Adrenal gland (tissue), 12 donors: ENCODE measurements around the gene MFF. TPM values are rescaled to one million over a fixed set of nuclear protein-coding genes. Genes with fewer than 3 reads are reported as not detected.
"Not testable (repeated sequence)": the region's sequence is repeated elsewhere in the genome, so short reads cannot be mapped to it uniquely, and the experiment has no call there.

Source experiments
- DNase-seq, 7 donors: peaks; one replicate each; pipeline ENCODE4 v3.0.0-alpha.2; 2019 to 2020
- H3K27ac ChIP-seq, 5 donors: fragments of 200-600 bp; sonication (generic) in 4 of 5; 1 replicate in 3 of 5; 2 replicates in 2 of 5; pipeline versions ENCODE4 v1.5.1 to v1.8.0; 2016 to 2020; ENCODE audit warnings: mild to moderate bottlenecking in 1 of 5
- H3K27me3 ChIP-seq: fragments of 200-600 bp; 2 replicates; pipeline ENCODE4 v1.8.0; 2021
- H3K36me3 ChIP-seq, 2 donors: fragments of 200-600 bp; replicated peaks in 1 of 2; 1 replicate in 1 of 2; 2 replicates in 1 of 2; pipeline versions ENCODE4 v1.5.1 to v1.8.0; 2018 to 2022
- H3K4me1 ChIP-seq, 2 donors: fragments of 200-600 bp; replicated peaks in 1 of 2; 1 replicate in 1 of 2; 2 replicates in 1 of 2; pipeline versions ENCODE4 v1.5.1 to v1.8.0; 2018 to 2021
- H3K4me3 ChIP-seq, 4 donors: fragments of 200-600 bp; sonication (generic) in 3 of 4; one replicate each; pipeline ENCODE4 v1.5.1; 2016 to 2018
- H3K9me3 ChIP-seq, 3 donors: fragments of 200-600 bp; sonication (generic) in 1 of 3; replicated peaks in 1 of 3; 1 replicate in 2 of 3; 2 replicates in 1 of 3; pipeline versions ENCODE4 v1.5.1 to v1.8.0; 2016 to 2021
- POLR2A ChIP-seq, 2 donors: fragments of 450-650 bp; IDR thresholded peaks; one replicate each; pipeline ENCODE4 v1.6.1; 2017; ENCODE audit warnings: antibody characterized with exemption in 2 of 2, mild to moderate bottlenecking in 2 of 2, moderate library complexity in 1 of 2
- WGBS, 4 donors: extraction: QIAGEN DNeasy Blood & Tissue Kit in 2 of 4; methylation state at CpG; one replicate each; pipeline versions ENCODE4 v1.1.5 to v1.1.7; 2013 to 2017; 5-methylcytosine and 5-hydroxymethylcytosine counted together
- intact Hi-C, 2 donors: fragments of 100-400 bp; cut with DNase I; formaldehyde crosslinking; loops; one replicate each; pipeline versions ENCODE4 v1.14.1 to v1.15.0; 2022 to 2023
- polyA plus RNA-seq, 3 donors: library from polyadenylated mRNA; stranded (reverse); fragments of 200-250 nt in 2 of 3; fragments of 350-450 nt in 1 of 3; fragmentation: Illumina TruSeq in 1 of 3; extraction: RNeasy Lipid Tissue Mini Kit (QIAGEN cat#74804) in 1 of 3; gene quantifications; one replicate each; pipeline ENCODE4 v1.2.3, GENCODE V29; 2013 to 2014
- total RNA-seq, 9 donors: library from RNA; depleted of rRNA in 4 of 9; stranded (reverse); fragments of >200 nt in 4 of 9; fragments of 120-200 nt in 1 of 9; fragmentation: NEBNext Ultra II Directional in 1 of 9; extraction: Animal tissue kit (Norgen Biotek cat#: 25700) in 1 of 9; gene quantifications; one replicate each; pipeline versions ENCODE4 v1.1.0 to v1.2.4, GENCODE V29; 2013 to 2023
- TF ChIP-seq, protein P1 (sequence below), 6 experiments: fragments of 450-650 bp in 4 of 6; fragments of 200-600 bp in 2 of 6; sonication (generic) in 1 of 6; IDR thresholded peaks; 1 replicate in 5 of 6; 2 replicates in 1 of 6; pipeline versions ENCODE4 v1.5.1 to v1.8.0; 2016 to 2021; ENCODE audit warnings: antibody characterized with exemption in 6 of 6, mild to moderate bottlenecking in 2 of 6, moderate library complexity in 1 of 6
- donor health status: healthy with polysubstance abuse.
- donor health status: Bipolar disorder and iron deficiency.
- donor health status: DM: yes; HTN: yes; CAD: no.
- donor health status: DM: no; HTN: no; CAD: no.
- donor health status: DM: no; HTN: no; CAD: no.
- donor health status: DM: yes; HTN: yes; CAD: no.

Gene MFF
- total and polyA plus RNA-seq, 12 donors = 58.0 to 156 (median 104) TPM

DNA sequence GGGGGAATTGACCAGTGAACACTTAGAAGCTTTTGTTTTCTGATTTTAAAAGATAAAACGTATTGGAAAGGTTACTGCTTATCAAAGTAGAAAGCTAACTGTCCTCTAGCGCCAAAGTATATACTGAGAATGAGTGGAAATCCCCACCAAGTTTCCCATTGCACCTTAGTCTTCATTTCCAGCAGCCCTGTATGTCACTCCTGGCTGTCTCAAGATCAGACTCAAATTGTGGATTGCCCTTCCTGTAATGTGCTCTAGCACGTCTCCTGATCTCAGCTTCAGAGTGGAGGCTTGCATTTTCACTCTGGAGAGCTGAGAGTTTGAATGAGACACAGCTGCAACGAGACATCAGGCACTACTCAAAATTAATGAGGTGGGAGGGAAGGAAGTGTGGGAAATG lies 26.6 kb downstream of the MFF start:
- Histone ChIP-seq H3K36me3 (peaks cover 0 to 14% of the 10 kb centered on the region in 2 donors), H3K4me1 (no peaks in the 10 kb centered on the region), H3K27ac (no peak overlapping the region), H3K9me3 (no peaks in the 10 kb centered on the region), H3K4me3 (no peak overlapping the region), H3K27me3 (no peaks in the 10 kb centered on the region)
- DNase-seq = no peak
- no peak for TF ChIP-seq POLR2A (IDR thresholded peaks at IDR 0.05)
- TF ChIP-seq, protein P1, sequence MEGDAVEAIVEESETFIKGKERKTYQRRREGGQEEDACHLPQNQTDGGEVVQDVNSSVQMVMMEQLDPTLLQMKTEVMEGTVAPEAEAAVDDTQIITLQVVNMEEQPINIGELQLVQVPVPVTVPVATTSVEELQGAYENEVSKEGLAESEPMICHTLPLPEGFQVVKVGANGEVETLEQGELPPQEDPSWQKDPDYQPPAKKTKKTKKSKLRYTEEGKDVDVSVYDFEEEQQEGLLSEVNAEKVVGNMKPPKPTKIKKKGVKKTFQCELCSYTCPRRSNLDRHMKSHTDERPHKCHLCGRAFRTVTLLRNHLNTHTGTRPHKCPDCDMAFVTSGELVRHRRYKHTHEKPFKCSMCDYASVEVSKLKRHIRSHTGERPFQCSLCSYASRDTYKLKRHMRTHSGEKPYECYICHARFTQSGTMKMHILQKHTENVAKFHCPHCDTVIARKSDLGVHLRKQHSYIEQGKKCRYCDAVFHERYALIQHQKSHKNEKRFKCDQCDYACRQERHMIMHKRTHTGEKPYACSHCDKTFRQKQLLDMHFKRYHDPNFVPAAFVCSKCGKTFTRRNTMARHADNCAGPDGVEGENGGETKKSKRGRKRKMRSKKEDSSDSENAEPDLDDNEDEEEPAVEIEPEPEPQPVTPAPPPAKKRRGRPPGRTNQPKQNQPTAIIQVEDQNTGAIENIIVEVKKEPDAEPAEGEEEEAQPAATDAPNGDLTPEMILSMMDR (IDR thresholded peaks at IDR 0.05) = no peak
- 55 to 90% (median 72%) methylated on average over 4 of the region's 4 CpGs for WGBS, 4 donors
- intact Hi-C loops = no loop called here

DNA sequence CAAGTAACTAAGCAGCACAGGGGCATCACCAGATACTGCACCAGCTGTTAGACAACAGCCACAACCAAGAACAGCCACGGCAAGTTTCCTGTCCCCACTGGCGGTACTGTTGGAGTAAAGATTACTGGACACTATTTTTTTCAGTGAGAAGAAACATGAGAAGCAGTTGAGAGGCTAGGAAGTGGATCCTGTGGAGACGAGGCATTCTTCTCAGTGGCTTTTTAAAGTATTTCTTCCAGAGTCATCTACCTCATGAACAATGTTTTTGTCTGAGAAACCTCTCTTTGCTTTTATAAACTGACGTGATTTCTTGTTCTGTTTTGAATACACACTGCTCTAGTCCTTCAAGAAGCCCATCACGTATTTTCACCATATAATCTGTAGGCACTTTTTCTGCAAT lies 35.3 kb downstream of the MFF start:
- DNase-seq = no peak
- Histone ChIP-seq H3K9me3 (no peaks in the 10 kb centered on the region), H3K4me3 (no peak overlapping the region), H3K27me3 (no peaks in the 10 kb centered on the region), H3K27ac (no peak overlapping the region), H3K36me3 (peaks cover 0 to 46% of the 10 kb centered on the region in 2 donors), H3K4me1 (peaks cover 0 to 6% of the 10 kb centered on the region in 2 donors)
- intact Hi-C loops = no loop called here
- WGBS, 4 donors = 82 to 90% (median 86%) methylated on average over 5 of the region's 5 CpGs
- TF ChIP-seq, protein P1 (IDR thresholded peaks at IDR 0.05) = no peak
- TF ChIP-seq POLR2A (IDR thresholded peaks at IDR 0.05) = no peak

DNA sequence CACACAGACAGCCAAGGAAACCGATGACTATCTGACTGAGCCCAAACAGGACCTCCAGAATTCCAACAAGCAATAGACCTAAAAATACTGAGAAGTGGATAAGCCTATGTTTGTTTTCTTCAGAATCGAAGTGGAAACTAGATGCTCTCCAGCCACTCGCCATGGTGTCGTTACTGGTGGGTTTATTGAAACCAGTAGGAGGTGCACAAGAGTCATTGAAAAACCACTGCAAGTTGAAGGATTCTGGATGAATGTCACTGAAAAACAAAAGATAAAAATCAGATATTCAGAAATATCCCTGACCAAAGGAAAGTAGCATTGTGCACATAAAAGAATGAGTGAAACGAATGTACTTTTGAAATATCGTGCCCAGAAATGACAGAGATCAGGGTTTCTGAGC lies 38.7 kb downstream of the MFF start:
- 89 to 96% (median 92%) methylated on average over 6 of the region's 6 CpGs for WGBS, 4 donors

DNA sequence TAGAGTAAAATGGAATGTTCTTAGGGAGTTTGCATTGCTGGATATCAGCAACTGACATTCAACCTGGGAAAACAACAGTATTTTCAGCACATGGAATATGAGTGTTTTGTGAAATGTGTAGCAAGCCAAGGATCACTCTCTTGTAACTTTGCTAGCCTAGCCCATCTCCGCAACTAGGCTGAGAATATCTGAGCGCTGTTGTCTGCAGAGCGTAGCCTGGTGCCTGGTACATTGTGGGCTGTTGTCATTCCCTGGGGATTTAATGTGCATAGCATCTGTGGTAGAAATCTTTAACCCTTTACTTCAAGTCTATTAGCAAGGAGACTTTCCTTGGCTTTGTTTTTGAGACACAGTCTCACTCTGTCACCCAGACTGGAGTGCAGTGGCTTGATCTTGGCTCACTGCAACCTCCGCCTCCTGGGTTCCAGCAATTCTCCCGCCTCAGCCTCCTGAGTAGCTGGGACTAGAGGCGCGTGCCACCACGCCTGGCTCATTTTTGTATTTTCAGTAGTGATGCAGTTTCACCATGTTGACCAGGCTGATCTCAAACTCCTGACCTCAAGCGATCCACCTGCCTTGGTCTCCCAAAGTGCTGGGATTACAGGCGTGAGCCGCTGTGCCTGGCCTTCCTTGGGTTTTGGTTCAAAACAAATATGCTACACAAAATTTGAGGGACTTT lies 39.7 kb downstream of the MFF start:
- H3K36me3 ChIP-seq, H3K27me3 ChIP-seq, H3K4me3 ChIP-seq, DNase-seq, H3K27ac ChIP-seq, intact Hi-C loops, H3K9me3 ChIP-seq: not testable (repeated sequence)
- H3K4me1 ChIP-seq = peaks cover 0 to 15% of the 10 kb centered on the region in 2 donors
- 87 to 94% (median 92%) methylated on average over 11 of the region's 11 CpGs for WGBS, 4 donors

More for the DNA sequence above, 38.7 kb downstream of the MFF start:
- DNase-seq = no peak
- no peaks in the 10 kb centered on the region for H3K9me3 ChIP-seq
- H3K36me3 ChIP-seq = peaks cover 0 to 16% of the 10 kb centered on the region in 2 donors
- TF ChIP-seq, protein P1 (IDR thresholded peaks at IDR 0.05) = peak in 3 of 6 experiments; percentile 13 to 32 (median 26)
- no peak for TF ChIP-seq POLR2A (IDR thresholded peaks at IDR 0.05)
- no peak overlapping the region for H3K4me3 ChIP-seq
- H3K27ac ChIP-seq = no peak overlapping the region
- H3K27me3 ChIP-seq = no peaks in the 10 kb centered on the region
- intact Hi-C loops = no loop called here
- peaks cover 0 to 15% of the 10 kb centered on the region in 2 donors for H3K4me1 ChIP-seq

DNA sequence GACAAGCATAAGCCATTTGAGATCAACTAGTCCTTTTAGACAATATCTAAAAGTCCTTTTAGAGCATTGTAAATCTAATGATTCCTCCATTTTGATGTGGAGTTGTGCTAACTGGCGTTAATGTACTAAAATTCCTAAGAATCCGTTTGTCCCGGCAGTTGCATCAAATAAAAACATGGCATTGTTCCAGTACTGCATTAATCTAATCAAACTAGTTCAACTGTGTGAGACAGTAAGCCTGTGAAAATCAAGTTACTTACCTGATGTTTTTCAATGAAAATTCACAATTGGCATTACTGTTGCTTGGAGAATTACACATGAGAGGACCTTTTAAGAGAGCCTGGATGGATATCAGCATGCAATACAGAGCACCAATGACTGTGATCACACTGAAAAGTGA lies 40.8 kb downstream of the MFF start:
- no peak for DNase-seq
- no peak overlapping the region for H3K27ac ChIP-seq
- H3K4me1 ChIP-seq = peaks cover 3 to 20% of the 10 kb centered on the region in 2 donors
- H3K4me3 ChIP-seq = no peak overlapping the region
- H3K9me3 ChIP-seq = no peaks in the 10 kb centered on the region
- WGBS, 4 donors = 23 to 80% (median 44%) methylated on average over 3 of the region's 3 CpGs
- no peaks in the 10 kb centered on the region for H3K27me3 ChIP-seq
- H3K36me3 ChIP-seq = no peaks in the 10 kb centered on the region
- intact Hi-C loops = no loop called here
- TF ChIP-seq, protein P1 (IDR thresholded peaks at IDR 0.05) = no peak
- no peak for TF ChIP-seq POLR2A (IDR thresholded peaks at IDR 0.05)
